PFSK-1 (cell line): ENCODE measurements around the gene DPYD.

Experiments used
- POLR2AphosphoS5 ChIP-seq: IDR thresholded peaks from 2 replicates; pipeline ENCODE4 v1.6.1; 2012; ENCODE audit warnings: low read depth, mild to moderate bottlenecking, control low read depth, low read length, moderate library complexity
- TAF1 ChIP-seq: IDR thresholded peaks from 2 replicates; pipeline ENCODE4 v1.6.1; 2012; ENCODE audit warnings: low read length, control low read depth, borderline replicate concordance; ENCODE audit not compliant: insufficient read depth
- TF ChIP-seq, protein P1 (sequence below), 2 experiments: IDR thresholded peaks; 2 replicates each; pipeline versions ENCODE4 v1.6.1 to v1.8.0; 2011 to 2012; ENCODE audit warnings: low read depth in 2 of 2, low read length in 2 of 2, control low read depth in 1 of 2, inconsistent platforms in 1 of 2, mild to moderate bottlenecking in 1 of 2, moderate library complexity in 1 of 2; ENCODE audit not compliant: insufficient read depth in 1 of 2

DNA sequence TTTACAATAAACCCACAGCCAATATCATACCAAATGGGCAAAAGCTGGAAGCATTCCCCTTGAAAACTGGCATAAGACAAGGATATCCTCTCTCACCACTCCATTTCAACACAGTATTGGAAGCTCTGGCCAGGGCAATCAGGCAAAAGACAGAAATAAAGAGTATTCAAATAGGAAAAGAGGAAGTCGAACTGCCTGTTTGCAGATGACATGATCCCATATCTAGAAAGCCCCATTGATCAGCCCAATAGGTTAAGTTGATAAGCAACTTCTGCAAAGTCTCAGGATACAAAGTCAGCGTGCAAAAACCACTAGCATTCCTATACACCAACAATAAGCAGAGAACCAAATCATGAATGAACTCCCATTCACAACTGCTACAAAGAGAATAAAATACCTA is 235.5 kb downstream of the DPYD start:
- no peak for TF ChIP-seq POLR2AphosphoS5
- TF ChIP-seq, protein P1, sequence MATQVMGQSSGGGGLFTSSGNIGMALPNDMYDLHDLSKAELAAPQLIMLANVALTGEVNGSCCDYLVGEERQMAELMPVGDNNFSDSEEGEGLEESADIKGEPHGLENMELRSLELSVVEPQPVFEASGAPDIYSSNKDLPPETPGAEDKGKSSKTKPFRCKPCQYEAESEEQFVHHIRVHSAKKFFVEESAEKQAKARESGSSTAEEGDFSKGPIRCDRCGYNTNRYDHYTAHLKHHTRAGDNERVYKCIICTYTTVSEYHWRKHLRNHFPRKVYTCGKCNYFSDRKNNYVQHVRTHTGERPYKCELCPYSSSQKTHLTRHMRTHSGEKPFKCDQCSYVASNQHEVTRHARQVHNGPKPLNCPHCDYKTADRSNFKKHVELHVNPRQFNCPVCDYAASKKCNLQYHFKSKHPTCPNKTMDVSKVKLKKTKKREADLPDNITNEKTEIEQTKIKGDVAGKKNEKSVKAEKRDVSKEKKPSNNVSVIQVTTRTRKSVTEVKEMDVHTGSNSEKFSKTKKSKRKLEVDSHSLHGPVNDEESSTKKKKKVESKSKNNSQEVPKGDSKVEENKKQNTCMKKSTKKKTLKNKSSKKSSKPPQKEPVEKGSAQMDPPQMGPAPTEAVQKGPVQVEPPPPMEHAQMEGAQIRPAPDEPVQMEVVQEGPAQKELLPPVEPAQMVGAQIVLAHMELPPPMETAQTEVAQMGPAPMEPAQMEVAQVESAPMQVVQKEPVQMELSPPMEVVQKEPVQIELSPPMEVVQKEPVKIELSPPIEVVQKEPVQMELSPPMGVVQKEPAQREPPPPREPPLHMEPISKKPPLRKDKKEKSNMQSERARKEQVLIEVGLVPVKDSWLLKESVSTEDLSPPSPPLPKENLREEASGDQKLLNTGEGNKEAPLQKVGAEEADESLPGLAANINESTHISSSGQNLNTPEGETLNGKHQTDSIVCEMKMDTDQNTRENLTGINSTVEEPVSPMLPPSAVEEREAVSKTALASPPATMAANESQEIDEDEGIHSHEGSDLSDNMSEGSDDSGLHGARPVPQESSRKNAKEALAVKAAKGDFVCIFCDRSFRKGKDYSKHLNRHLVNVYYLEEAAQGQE (IDR thresholded peaks at IDR 0.05; ENCODE audit: insufficient read depth in 1 of 2, low read depth in 2 of 2, low read length in 2 of 2), result no peak
- TF ChIP-seq TAF1, result no peak
